ENCODE data around the gene ZNF593.

DNA sequence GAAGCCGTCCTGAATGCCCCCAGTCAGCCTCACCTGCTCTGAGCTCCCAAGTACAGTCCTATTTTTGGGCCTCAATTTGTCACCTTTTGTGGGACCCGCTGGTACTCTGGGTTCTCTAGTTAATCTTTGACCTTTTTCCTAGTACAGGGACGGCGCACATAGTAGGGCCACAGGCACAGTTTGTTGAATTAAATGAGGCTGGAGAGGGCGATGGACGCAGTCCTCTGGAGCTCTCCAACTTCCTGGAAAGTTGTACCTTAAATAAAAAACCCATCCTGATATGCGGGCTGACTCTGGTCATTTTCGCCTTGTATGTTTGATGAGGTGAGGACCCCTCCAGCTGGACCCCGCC is 6.0 kb upstream of the ZNF593 start:
- no peak for TF ChIP-seq POLR2A (IDR thresholded peaks at IDR 0.05)
- TF ChIP-seq, protein P1, sequence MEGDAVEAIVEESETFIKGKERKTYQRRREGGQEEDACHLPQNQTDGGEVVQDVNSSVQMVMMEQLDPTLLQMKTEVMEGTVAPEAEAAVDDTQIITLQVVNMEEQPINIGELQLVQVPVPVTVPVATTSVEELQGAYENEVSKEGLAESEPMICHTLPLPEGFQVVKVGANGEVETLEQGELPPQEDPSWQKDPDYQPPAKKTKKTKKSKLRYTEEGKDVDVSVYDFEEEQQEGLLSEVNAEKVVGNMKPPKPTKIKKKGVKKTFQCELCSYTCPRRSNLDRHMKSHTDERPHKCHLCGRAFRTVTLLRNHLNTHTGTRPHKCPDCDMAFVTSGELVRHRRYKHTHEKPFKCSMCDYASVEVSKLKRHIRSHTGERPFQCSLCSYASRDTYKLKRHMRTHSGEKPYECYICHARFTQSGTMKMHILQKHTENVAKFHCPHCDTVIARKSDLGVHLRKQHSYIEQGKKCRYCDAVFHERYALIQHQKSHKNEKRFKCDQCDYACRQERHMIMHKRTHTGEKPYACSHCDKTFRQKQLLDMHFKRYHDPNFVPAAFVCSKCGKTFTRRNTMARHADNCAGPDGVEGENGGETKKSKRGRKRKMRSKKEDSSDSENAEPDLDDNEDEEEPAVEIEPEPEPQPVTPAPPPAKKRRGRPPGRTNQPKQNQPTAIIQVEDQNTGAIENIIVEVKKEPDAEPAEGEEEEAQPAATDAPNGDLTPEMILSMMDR (IDR thresholded peaks at IDR 0.05) = no peak
- no peak for TF ChIP-seq POLR2AphosphoS5 (IDR thresholded peaks at IDR 0.05)
- TF ChIP-seq EP300 (IDR thresholded peaks at IDR 0.05) = no peak

All from sigmoid colon (tissue), 4 donors.